Measurements from ENCODE around the gene SLC25A10.
"Not testable (repeated sequence)": the region's sequence is repeated elsewhere in the genome, so short reads cannot be mapped to it uniquely, and the experiment has no call there.

- TF ChIP-seq CTCF, POLR2A (IDR thresholded peaks at IDR 0.05): not testable (repeated sequence)
These were observed 27.5 kb downstream of the SLC25A10 start for GRCh38 chr17:81739593-81739992.

Measured in upper lobe of left lung (tissue), 4 donors.